Lung (tissue), 12 donors: ENCODE data around the gene MAP3K14. TPM values are rescaled to one million over a fixed set of nuclear protein-coding genes. Genes with fewer than 3 reads are reported as not detected.

Experiments used
- ATAC-seq: fragments of 200-7000 bp; cut with Tn5 transposase; one replicate; pipeline ENCODE4 v1.9.1; 2020; ENCODE audit warnings: moderate number of reproducible peaks; ENCODE audit not compliant: insufficient read depth, low FRiP score
- DNase-seq, 3 donors: peaks; one replicate each; pipeline ENCODE4 v3.0.0-alpha.2; 2013 to 2017
- H3K27ac ChIP-seq, 2 donors: one replicate each; pipeline ENCODE4 v1.5.1; 2013; ENCODE audit warnings: mild to moderate bottlenecking in 2 of 2, moderate library complexity in 2 of 2, control low read depth in 1 of 2, inconsistent platforms in 1 of 2, low read depth in 1 of 2, low read length in 1 of 2
- H3K27me3 ChIP-seq, 3 donors: one replicate each; pipeline ENCODE4 v1.5.1; 2013; ENCODE audit warnings: low read length in 2 of 3; ENCODE audit not compliant: control insufficient read depth in 3 of 3, insufficient read depth in 3 of 3
- H3K36me3 ChIP-seq, 4 donors: one replicate each; pipeline ENCODE4 v1.5.1; 2013; ENCODE audit warnings: low read length in 4 of 4, mild to moderate bottlenecking in 1 of 4, moderate library complexity in 1 of 4; ENCODE audit not compliant: control insufficient read depth in 4 of 4, insufficient read depth in 4 of 4
- H3K4me1 ChIP-seq, 5 donors: one replicate each; pipeline ENCODE4 v1.5.1; 2013; ENCODE audit warnings: low read length in 5 of 5, mild to moderate bottlenecking in 2 of 5, moderate library complexity in 1 of 5; ENCODE audit not compliant: control insufficient read depth in 5 of 5, insufficient read depth in 5 of 5
- H3K4me3 ChIP-seq: one replicate; pipeline ENCODE4 v1.5.1; 2013; ENCODE audit warnings: mild to moderate bottlenecking, control low read depth, moderate library complexity
- H3K9ac ChIP-seq, 2 donors: one replicate each; pipeline ENCODE4 v1.5.1; 2013; ENCODE audit warnings: low read length in 2 of 2, control low read depth in 1 of 2; ENCODE audit not compliant: insufficient read depth in 1 of 2
- H3K9me3 ChIP-seq, 4 donors: one replicate each; pipeline ENCODE4 v1.5.1; 2013; ENCODE audit warnings: low read length in 3 of 4, mild to moderate bottlenecking in 1 of 4, moderate library complexity in 1 of 4; ENCODE audit not compliant: control insufficient read depth in 4 of 4, insufficient read depth in 3 of 4
- CTCF ChIP-seq: IDR thresholded peaks from 2 replicates; pipeline ENCODE4 v1.5.1; 2012; ENCODE audit warnings: mild to moderate bottlenecking; ENCODE audit errors: control extremely low read depth, extremely low read depth
- WGBS, 2 donors: extraction: QIAGEN DNeasy Blood & Tissue Kit; methylation state at CpG; one replicate each; pipeline ENCODE4 v1.1.7; 2013; 5-methylcytosine and 5-hydroxymethylcytosine counted together
- polyA plus RNA-seq, 2 donors: library from polyadenylated mRNA; stranded (reverse); fragments of 200-250 nt; gene quantifications; one replicate each; pipeline ENCODE4 v1.2.1, GENCODE V29; 2013
- total RNA-seq, 2 donors: library from RNA; depleted of rRNA in 1 of 2; stranded (reverse); fragments of >200 nt in 1 of 2; gene quantifications; one replicate each; pipeline ENCODE4 v1.2.1, GENCODE V29; 2014 to 2021
- donor health status: control.
- donor health status: control.
- donor health status: Bipolar disorder and iron deficiency.
- donor health status: healthy.
- donor health status: DM: yes; HTN: yes; CAD: no.

The MAP3K14 gene
- total and polyA plus RNA-seq, 4 donors: 5.9 to 13.5 (median 7.8) TPM

GRCh38 chr17:45264988-45265387 lies 51.8 kb downstream of the MAP3K14 start:
- Histone ChIP-seq H3K27ac (no peak overlapping the region), H3K36me3 (peaks cover 20 to 55% (median 34%) of the 10 kb centered on the region in 4 donors), H3K9ac (no peak overlapping the region), H3K4me3 (no peak overlapping the region), H3K27me3 (no peaks in the 10 kb centered on the region), H3K4me1 (peaks cover 0 to 22% (median 10%) of the 10 kb centered on the region in 5 donors), H3K9me3 (no peaks in the 10 kb centered on the region)
- TF ChIP-seq CTCF: no peak
- 87 to 92% methylated on average over 8 of the region's 8 CpGs for whole genome bisulfite sequencing, 2 donors
- ATAC-seq: no peak
- no peak for DNase-seq

- Histone ChIP-seq H3K27ac (peak overlapping the region in 1 of 2 donors; percentile 18), H3K4me1 (peaks cover 0 to 22% (median 10%) of the 10 kb centered on the region in 5 donors)
Measured at GRCh38 chr17:45264430-45264829, 52.4 kb downstream of the MAP3K14 start.

GRCh38 chr17:45263477-45263860 lies 53.4 kb downstream of the MAP3K14 start:
- WGBS, 2 donors: 87 to 88% methylated on average over 7 of the region's 7 CpGs
- Histone ChIP-seq H3K27me3 (no peaks in the 10 kb centered on the region), H3K36me3 (peaks cover 12 to 45% (median 24%) of the 10 kb centered on the region in 4 donors), H3K9me3 (no peaks in the 10 kb centered on the region), H3K27ac (peak overlapping the region in 1 of 2 donors; percentile 35), H3K4me1 (peaks cover 0 to 22% (median 10%) of the 10 kb centered on the region in 5 donors), H3K4me3 (no peak overlapping the region), H3K9ac (no peak overlapping the region)
- DNase-seq (no peak), ATAC-seq (no peak)
- TF ChIP-seq CTCF: no peak

More at GRCh38 chr17:45264430-45264829, 52.4 kb downstream of the MAP3K14 start:
- H3K9ac ChIP-seq: no peak overlapping the region
- TF ChIP-seq CTCF: no peak
- ATAC-seq (no peak), DNase-seq (no peak)
- peaks cover 16 to 51% (median 30%) of the 10 kb centered on the region in 4 donors for H3K36me3 ChIP-seq
- H3K27me3 ChIP-seq: no peaks in the 10 kb centered on the region
- H3K4me3 ChIP-seq: no peak overlapping the region
- WGBS, 2 donors: 93 to 97% methylated on average over 14 of the region's 14 CpGs
- no peaks in the 10 kb centered on the region for H3K9me3 ChIP-seq
